ENCODE results near the gene TMEM208.

TMEM208 gene

GRCh38 chr16:67210069-67210937 lies 16.6 kb upstream of the TMEM208 start:
- DNase-seq, result no peak

GRCh38 chr16:67211674-67212073 lies 15.3 kb upstream of the TMEM208 start:
- DNase-seq, result no peak

GRCh38 chr16:67212766-67213165 lies 14.2 kb upstream of the TMEM208 start:
- no peak for DNase-seq

- no peak for DNase-seq
These were observed 13.5 kb upstream of the TMEM208 start for GRCh38 chr16:67213197-67214019.

- DNase-seq, result no peak
These were observed 11.2 kb upstream of the TMEM208 start for GRCh38 chr16:67215706-67216105.

- no peak for DNase-seq
These were observed 10.1 kb upstream of the TMEM208 start for GRCh38 chr16:67216612-67217490.

- no peak for DNase-seq
These were observed 2.9 kb upstream of the TMEM208 start for GRCh38 chr16:67223992-67224391.

- DNase-seq, result no peak
These were observed 581 bp upstream of the TMEM208 start for GRCh38 chr16:67226295-67226803.

GRCh38 chr16:67227567-67227921 lies 614 bp downstream of the TMEM208 start:
- no peak for DNase-seq

GRCh38 chr16:67228034-67228785 lies 1.3 kb downstream of the TMEM208 start:
- no peak for DNase-seq

GRCh38 chr16:67228905-67229304 lies 2.0 kb downstream of the TMEM208 start:
- DNase-seq, result no peak

GRCh38 chr16:67229906-67230808 lies 3.2 kb downstream of the TMEM208 start:
- no peak for DNase-seq

- no peak for DNase-seq
These were observed 4.1 kb downstream of the TMEM208 start for GRCh38 chr16:67230809-67231660.

GRCh38 chr16:67233596-67233995 lies 6.7 kb downstream of the TMEM208 start:
- no peak for DNase-seq

GRCh38 chr16:67234180-67234597 lies 7.3 kb downstream of the TMEM208 start:
- DNase-seq, result no peak

GRCh38 chr16:67235816-67236562 lies 9.1 kb downstream of the TMEM208 start:
- DNase-seq, result no peak

- DNase-seq, result no peak
These were observed 9.8 kb downstream of the TMEM208 start for GRCh38 chr16:67236563-67237395.
